GM19351 (cell line): ENCODE results near the gene PCYOX1L.
A peak's percentile ranks its signal among the peaks of the same experiment; 100 is the strongest.

Experiments used
- ATAC-seq: cut with Tn5 transposase; IDR thresholded peaks from one replicate; pipeline ENCODE4 v1.9.1; 2021; ENCODE audit warnings: mild to moderate bottlenecking, moderate library complexity; ENCODE audit not compliant: unreplicated experiment

Gene PCYOX1L

DNA sequence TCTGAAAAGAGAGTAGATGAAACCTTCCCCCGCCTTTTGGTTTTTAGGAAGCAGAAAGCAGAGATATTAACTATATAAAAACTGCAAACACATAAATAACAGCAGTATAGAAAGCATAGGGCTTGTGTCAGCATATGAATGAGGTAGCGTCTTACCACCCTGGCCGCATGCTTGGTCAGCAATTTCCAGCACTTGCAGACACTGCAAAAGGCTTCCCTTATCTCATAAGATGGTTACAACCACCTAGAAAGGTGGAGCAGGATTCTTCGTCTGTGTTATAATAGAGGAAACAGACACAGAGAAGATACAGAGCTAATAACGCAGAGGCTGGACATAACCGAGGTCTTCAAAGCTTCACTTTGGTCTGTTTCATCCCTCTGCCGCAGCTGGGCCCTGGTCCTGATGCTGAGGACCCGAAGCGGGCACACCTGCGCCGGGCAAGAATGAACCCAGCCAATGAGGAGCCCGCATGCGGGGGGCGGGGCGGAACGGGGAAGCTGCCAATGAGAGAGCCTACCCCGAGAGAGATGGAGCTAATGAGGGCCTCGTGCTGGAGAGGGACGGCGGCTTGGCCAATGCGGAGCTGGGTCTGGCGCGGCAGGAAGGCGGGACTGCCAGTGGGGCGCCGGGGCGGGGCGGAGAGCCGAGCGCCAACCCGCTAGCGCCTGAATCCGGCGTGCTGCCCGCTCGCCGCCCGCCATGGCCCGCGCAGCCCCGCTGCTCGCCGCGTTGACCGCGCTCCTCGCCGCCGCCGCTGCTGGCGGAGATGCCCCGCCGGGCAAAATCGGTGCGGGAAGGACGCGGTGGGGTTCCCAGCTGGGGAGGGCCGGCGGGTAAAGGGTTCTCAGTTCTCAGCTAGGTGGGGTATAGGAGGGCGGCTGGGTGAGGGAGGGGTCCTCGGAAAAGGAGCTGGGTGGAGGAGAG is at the start of gene PCYOX1L:
Gene PCYOX1L (plus strand): TSS at position 677 of the 924 bp plus-strand sequence. CDS start 23 bp downstream, at position 700.
- peak; percentile 98 for ATAC-seq

- no peak for ATAC-seq
These were observed 48.5 kb upstream of the PCYOX1L start for GRCh38 chr5:149309354-149309753.

DNA sequence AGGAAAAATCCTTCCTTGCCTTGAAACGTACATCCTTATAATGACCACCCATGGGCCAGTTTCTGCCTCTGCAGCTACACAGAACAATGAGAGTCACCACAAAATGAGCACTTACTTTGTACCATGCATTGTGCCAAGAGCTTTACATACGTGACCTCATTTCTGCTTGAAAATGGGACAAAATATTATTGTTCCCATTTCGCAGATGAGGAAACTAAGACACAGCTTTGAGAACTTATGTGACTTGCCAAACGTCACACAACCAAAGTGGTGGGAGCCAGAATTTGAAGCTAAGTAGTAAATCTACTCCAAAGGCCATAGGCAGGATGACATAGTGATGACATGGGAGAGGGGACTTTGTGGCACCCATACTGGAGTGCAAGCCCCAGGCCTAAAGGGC is 47.4 kb upstream of the PCYOX1L start:
- no peak for ATAC-seq

DNA sequence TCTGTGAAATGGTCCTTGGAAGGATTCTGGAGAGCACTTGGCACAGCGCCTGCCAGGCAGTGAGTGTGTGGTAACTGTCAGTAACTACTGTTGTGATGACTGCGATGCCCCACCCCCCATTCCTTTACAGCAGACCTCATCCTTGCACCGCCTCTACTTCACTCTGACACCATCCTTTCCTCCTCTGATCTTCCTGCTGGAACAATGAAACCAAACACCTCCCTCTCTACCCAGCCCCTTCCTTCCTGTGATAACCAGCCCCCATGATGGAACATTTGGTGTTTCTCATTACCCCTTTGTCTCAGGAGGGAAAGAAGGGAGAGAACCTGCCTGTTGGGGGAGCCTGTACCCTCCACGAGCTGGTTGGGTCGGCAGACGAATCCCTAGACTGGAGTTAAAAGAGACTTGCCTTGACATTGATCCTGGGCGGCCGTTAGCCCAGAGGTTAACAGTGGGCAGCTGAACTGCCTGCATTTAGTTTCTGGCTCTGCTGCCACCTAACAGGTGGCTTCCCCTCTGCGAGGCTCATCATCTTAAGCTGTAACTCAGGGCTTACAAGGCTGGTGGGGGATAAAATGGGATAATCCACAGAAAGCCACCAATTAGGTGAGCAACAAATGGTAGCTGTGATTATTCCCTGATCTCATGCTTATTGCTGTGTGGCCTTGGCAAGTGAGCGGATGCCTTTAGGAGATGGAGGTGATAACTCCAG is 46.7 kb upstream of the PCYOX1L start:
- no peak for ATAC-seq

DNA sequence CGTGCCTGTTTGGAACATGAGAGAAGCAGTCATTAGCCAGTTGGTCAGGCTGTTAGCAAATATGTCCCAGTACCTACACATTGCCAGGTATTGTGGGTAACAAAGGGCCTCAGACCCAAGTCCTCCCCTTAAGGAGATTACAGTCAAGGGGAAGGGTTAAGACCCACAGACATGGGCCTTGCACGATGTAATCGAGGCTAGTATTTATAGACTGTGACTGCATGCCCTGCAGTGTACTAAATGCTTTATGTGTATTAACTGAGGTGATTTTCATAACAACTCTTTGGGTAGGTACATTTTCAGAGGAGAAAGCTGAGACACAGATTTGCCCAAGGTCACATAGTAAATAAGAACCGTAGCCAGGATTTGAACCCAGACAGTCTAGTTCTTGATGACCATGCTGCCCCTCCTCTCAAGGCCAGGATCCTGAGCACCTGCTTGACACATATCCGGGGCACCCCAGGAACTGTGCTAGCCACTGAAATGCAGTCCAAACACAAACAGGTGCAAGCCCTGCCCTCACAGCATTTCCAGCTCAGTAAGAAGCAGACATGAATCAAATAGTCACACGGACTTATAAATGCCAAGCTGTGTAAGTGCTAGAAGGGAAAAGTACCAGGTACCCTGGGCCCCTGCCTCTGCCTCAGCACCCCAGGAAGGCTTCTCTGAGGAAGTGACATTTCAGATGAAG is 44.5 kb upstream of the PCYOX1L start:
- ATAC-seq = no peak

DNA sequence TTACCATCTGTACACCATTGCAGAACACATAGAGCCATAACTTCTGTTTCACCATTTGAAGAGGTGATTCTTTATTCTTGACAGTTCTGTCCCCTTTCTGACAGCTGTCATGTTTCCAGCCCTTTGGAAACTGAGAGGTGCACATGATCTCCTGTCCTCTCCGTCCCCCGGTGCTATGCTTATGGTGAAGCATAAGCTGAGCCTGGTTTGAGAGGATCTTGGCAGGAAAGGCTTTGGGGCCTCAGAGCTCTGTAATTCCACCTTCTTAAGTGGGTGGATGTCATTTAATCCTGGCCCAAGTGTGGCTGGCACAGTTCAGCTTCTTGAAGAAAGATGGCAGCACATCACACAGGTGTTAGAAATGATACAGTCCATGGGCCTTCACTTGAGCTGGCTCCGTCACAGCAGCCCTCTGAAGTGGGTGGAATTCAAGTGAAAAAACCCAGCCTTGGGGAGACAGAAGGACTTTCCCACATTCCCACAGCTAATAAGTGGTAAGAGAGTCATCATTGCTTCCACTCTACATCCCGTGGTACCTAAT is 43.2 kb upstream of the PCYOX1L start:
- no peak for ATAC-seq

GRCh38 chr5:149315753-149316152 is 42.1 kb upstream of the PCYOX1L start:
- ATAC-seq = no peak

GRCh38 chr5:149317281-149318048 is 40.4 kb upstream of the PCYOX1L start:
- ATAC-seq = peak; percentile 89

GRCh38 chr5:149319174-149319573 is 38.7 kb upstream of the PCYOX1L start:
- no peak for ATAC-seq

DNA sequence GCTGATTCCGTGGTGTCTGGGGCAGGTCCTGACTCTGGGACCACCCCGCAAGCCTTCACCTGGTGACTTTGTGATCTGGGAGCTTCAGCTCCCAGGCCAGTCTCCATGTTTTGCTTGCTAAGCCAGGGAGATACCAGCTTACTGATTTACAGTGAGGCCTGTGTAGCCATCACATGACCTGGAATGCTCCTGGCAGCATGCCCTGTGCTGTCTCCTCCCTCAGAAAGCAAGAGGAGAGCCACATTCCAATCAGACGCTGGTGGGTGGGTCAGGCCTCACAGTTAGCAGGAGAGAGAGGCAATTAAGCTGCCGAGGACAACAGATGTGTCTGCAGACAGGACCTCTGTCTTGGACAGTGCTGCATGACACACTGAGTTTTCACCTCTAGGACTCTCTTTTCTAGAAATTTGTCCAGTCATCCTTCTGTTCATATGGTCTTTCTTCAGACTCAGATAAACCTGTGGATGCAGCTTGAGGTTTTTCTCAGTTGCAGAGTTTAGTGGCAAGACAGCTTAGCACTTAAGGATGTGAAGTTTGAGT is 37.0 kb upstream of the PCYOX1L start:
- ATAC-seq = no peak

GRCh38 chr5:149322518-149322917 is 35.3 kb upstream of the PCYOX1L start:
- no peak for ATAC-seq

DNA sequence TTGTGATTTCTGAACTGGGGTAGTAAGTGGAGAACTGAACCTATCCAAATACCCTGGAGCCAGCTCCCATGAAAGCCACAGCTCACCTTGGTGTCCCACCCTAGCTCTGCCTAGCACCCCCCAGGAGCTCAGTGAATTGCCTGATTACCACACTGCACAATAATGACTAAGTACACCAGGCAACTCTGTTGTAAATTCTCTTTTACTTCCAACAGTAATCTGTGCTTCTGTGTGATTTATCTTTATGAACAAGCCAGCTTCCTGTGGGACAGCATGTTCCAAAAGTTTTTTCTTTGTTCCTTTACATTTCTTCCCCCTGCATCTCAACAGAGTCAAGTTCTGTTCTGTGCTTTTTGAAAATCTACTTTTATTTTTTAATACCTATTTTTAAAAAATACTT is 34.6 kb upstream of the PCYOX1L start:
- no peak for ATAC-seq

- no peak for ATAC-seq
These were observed 34.1 kb upstream of the PCYOX1L start for GRCh38 chr5:149323621-149324205.

DNA sequence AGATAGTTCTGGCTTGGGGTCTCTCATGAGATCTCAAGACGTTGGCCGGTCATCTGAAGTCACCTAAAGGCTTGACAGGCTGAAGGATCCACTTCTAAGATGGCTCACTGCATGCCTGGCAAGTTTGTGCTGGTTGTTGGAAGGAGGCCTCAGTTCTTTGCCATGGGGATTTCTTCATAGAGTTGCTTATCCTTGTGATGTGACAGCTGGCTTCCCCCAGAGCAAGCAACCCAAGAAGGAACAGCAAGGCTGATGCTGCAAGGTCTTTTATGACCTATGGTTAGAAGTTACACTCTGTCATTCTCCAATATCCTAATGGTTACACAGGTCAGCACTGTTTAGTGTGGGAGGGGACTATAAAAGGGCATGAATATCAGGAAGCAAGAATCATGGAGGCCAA is 33.2 kb upstream of the PCYOX1L start:
- no peak for ATAC-seq

- no peak for ATAC-seq
These were observed 32.6 kb upstream of the PCYOX1L start for GRCh38 chr5:149325166-149325735.

- no peak for ATAC-seq
These were observed 32.0 kb upstream of the PCYOX1L start for GRCh38 chr5:149325894-149326293.

DNA sequence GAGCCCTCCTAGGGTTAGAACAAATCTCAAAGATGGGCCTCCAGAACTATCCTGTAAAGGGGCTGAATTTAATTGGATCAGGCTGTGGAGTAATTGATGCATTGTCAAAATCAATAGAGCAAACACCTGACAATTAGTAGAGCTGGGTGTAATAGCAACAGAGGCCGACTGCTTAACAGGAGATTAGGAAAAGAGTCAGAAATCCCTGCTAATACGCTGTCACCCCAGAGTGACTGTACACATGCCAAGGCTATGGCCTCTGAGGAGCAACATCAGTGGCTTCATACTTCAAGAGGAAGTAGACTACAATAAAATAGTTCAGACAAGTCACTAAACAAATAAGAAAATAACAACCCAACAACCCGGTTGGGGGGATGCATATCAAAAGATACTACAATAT is 31.2 kb upstream of the PCYOX1L start:
- no peak for ATAC-seq

- no peak for ATAC-seq
These were observed 29.7 kb upstream of the PCYOX1L start for GRCh38 chr5:149328177-149328576.

GRCh38 chr5:149333711-149334443 is 24.0 kb upstream of the PCYOX1L start:
- ATAC-seq = no peak
